A549 treated with AZD9567 at 1 μM for 4 hours (cell line): ENCODE data around the gene WDR4. TPM values are rescaled to one million over a fixed set of nuclear protein-coding genes. Genes with fewer than 3 reads are reported as not detected.

Source experiments
- total RNA-seq: library from RNA; stranded (reverse); fragments of 200-300 nt; extraction: Qiagen RNA extraction; gene quantifications from 5 replicates; pipeline ENCODE4 v1.2.3, GENCODE V29; 2022; ENCODE audit not compliant: insufficient read depth

WDR4 gene, protein sequence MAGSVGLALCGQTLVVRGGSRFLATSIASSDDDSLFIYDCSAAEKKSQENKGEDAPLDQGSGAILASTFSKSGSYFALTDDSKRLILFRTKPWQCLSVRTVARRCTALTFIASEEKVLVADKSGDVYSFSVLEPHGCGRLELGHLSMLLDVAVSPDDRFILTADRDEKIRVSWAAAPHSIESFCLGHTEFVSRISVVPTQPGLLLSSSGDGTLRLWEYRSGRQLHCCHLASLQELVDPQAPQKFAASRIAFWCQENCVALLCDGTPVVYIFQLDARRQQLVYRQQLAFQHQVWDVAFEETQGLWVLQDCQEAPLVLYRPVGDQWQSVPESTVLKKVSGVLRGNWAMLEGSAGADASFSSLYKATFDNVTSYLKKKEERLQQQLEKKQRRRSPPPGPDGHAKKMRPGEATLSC
- 19.4 to 31.1 TPM (median 29.5 TPM) in 5 replicates for total RNA-seq

DNA sequence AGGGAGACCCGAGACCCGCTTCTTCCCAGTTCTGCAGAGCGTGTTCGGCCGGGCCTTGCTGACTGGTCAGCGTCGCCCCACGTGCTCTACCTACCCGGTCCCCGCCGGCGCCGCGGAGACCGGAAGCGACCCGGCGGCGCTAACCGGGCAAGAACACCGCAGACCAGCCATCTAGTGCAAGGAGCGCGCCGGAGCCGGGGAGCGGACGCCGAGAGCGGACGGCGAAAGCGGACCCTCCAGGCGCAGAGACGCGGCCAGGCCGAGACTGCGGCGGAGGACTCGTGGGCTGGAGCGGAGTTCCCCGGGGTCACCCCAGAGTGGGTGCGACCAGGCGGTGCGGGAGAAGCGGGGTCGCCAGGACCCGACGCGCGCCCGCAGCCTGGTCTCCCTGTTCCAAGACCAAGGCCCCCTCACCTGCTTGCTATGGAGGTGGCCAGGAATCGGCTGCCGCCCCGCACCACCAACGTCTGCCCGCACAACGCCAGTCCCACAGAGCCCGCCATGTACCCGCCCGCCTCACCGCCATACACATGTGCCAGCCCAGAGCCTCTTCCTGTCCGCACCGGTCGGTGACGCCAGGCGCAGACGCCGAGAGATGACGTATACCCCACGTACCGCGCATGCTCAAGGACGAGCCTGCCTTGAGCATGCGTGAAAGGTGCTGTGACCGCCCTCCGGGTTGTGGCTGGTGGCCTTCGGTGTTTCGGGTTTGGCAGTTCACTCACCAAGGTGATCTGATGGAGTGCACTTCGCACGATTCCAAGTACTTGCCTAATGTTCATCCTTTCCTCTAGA is at the start of gene WDR4:
Gene WDR4 (minus strand): TSS at position 547 of the 795 bp plus-strand sequence. CDS start 44 bp downstream, at position 503.

DNA sequence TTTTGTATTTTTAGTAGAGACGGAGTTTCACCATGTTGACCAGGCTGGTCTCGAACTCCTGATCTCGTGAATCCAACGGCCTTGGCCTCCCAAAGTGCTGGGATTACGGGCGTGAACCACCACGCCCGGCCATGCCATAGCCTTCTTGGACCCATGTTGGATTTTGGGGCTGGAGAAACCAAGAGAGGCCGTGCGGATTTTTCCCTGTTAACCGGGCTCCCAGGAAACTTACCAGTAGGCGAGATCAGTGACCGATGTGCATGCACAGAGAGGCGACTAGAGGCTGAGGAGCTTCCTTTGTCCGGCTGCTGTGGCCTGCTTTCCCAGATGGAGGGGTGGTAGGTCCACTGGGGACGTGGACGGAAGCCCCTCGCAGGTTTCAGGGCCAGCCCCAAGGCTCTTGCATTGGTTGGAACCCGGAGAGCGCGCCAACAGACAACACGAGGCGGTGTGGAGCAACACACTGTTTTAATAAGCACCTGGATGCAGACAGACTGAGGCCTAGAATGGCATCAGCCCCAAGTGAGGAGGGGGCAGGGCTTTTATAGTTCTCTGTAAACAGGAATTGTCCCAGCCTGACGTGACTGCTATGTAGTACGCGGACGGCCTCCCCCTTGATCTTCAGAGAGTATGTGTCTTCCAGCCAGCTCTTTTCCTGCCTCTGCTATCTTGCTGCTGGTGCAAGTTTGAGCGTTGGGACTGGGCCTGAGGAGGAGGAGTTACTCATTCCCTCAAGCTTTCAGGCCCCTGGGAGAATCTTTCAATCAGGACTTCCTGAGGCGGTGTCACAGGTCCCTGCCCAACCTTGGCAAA is 46.0 kb upstream of the WDR4 start, which contains the start of gene ERVH48-1:
Gene ERVH48-1 (minus strand): TSS at position 517 of the 813 bp plus-strand sequence. CDS start 6,624 bp downstream, outside the sequence.

DNA sequence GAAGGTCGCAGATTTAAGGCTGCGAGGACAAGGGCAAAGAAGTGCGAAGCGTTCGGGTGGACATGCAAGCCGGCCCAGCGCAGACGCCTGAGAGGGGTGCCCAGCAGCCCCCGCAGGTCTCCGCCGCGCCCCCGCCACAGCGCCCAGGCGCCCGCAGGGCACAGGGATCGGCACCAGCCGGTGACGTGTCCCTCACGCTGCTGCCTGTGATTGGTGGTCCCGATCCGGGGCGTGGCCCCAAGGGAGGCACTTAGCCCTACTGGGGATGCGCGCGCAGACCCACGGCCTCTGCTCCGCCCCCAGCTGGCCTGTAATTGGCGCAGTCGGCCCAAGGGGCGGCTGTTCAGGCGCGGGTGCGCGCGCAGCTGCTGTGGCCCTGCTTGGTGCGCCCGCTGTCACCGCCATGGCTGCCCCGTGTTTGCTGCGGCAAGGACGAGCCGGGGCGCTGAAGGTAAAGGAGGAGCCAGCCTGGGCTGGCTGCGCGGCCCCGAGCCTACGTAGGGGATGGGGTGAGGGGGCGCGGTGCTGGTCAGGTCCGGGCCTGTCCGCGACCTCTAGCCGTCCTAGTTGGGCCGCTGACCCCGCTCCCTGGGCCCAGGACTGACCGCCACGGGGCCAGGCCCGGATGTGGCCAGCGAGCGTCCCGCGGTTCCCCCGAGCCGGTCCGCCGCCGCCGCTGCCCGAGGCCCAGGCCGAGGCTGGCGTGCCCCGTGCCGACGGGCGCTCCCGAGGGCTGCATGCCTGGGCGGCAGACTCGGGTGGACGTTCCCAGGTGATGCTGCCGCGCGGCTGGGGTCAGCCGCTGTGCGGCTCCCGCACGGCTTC is 13.8 kb upstream of the WDR4 start, which contains the start of gene NDUFV3:
Gene NDUFV3 (plus strand): TSS at position 379 of the 825 bp plus-strand sequence. CDS start 25 bp downstream, at position 404.

Other genes with a start within 250 kb of the WDR4 start
- 0.91 to 1.2 TPM (median 1.1 TPM) in 4 of 5 replicates, not detected in the other for gene PDE9A, start 225.9 kb downstream of the WDR4 start, total RNA-seq
- gene NDUFV3, start 13.8 kb upstream of the WDR4 start, total RNA-seq, result 20.7 to 24.5 TPM (median 22.2 TPM) in 5 replicates
- gene ERVH48-1, start 46.1 kb upstream of the WDR4 start, total RNA-seq, result not detected in 5 replicates
- gene PKNOX1, start 95.0 kb upstream of the WDR4 start, total RNA-seq, result 5.2 to 10.0 TPM (median 6.0 TPM) in 5 replicates
- 8.6 to 13.7 TPM (median 11.5 TPM) in 5 replicates for gene CBS, start 196.3 kb upstream of the WDR4 start, total RNA-seq
- 52.7 to 69.5 TPM (median 57.6 TPM) in 5 replicates for gene U2AF1, start 228.0 kb upstream of the WDR4 start, total RNA-seq